ENCODE results near the gene PRTG. TPM values are rescaled to one million over a fixed set of nuclear protein-coding genes. Genes with fewer than 3 reads are reported as not detected.
"Not testable (repeated sequence)": the region's sequence is repeated elsewhere in the genome, so short reads cannot be mapped to it uniquely, and the experiment has no call there.

The PRTG gene
- total RNA-seq (2014; rRNA removed; shearing (Covaris generic)), result 11.3 and 16.4 TPM in 2 replicates
- 9.0 and 15.2 TPM in 2 replicates for polyA plus RNA-seq (2015; cell fraction: cytosol; rRNA removed)
- 7.5 and 16.9 TPM in 2 replicates for polyA plus RNA-seq (2015; cell fraction: nucleus; rRNA removed)

GRCh38 chr15:55742927-55743728 is at the start of gene PRTG:
PRTG (minus strand) TSS chr15:55743152; CDS start chr15:55742931, 221 bp downstream.
- in situ Hi-C loops (cut with HindIII; ENCODE audit: low pct_unique_long_range_greater_than_20kb, low sequenced_read_pairs), result no loop called here
- peak; percentile 72 for DNase-seq (ENCODE audit: low read depth, low spot score)

GRCh38 chr15:55791551-55792400 is 48.8 kb upstream of the PRTG start:
- in situ Hi-C loops (cut with HindIII; ENCODE audit: low pct_unique_long_range_greater_than_20kb, low sequenced_read_pairs), result no loop called here
- DNase-seq (ENCODE audit: low read depth, low spot score), result no peak

GRCh38 chr15:55789066-55789660 is 46.2 kb upstream of the PRTG start:
- peak; percentile 59 for DNase-seq (ENCODE audit: low read depth, low spot score)
- in situ Hi-C loops (cut with HindIII; ENCODE audit: low pct_unique_long_range_greater_than_20kb, low sequenced_read_pairs), result no loop called here

GRCh38 chr15:55786341-55786740 is 43.4 kb upstream of the PRTG start:
- in situ Hi-C loops (cut with HindIII; ENCODE audit: low pct_unique_long_range_greater_than_20kb, low sequenced_read_pairs), result no loop called here

GRCh38 chr15:55785593-55785992 is 42.6 kb upstream of the PRTG start:
- in situ Hi-C loops (cut with HindIII; ENCODE audit: low pct_unique_long_range_greater_than_20kb, low sequenced_read_pairs); DNase-seq (ENCODE audit: low read depth, low spot score): not testable (repeated sequence)

More at GRCh38 chr15:55786341-55786740, 43.4 kb upstream of the PRTG start:
- DNase-seq (ENCODE audit: low read depth, low spot score), result no peak

- no peak for DNase-seq (ENCODE audit: low read depth, low spot score)
- in situ Hi-C loops (cut with HindIII; ENCODE audit: low pct_unique_long_range_greater_than_20kb, low sequenced_read_pairs), result no loop called here
These were observed 41.3 kb upstream of the PRTG start for GRCh38 chr15:55784286-55784685.

- in situ Hi-C loops (cut with HindIII; ENCODE audit: low pct_unique_long_range_greater_than_20kb, low sequenced_read_pairs), result no loop called here
- no peak for DNase-seq (ENCODE audit: low read depth, low spot score)
These were observed 39.9 kb upstream of the PRTG start for GRCh38 chr15:55782901-55783300.

GRCh38 chr15:55780292-55780691 is 37.3 kb upstream of the PRTG start:
- DNase-seq (ENCODE audit: low read depth, low spot score), result no peak
- in situ Hi-C loops (cut with HindIII; ENCODE audit: low pct_unique_long_range_greater_than_20kb, low sequenced_read_pairs), result no loop called here

GRCh38 chr15:55778932-55779331 is 36.0 kb upstream of the PRTG start:
- in situ Hi-C loops (cut with HindIII; ENCODE audit: low pct_unique_long_range_greater_than_20kb, low sequenced_read_pairs), result no loop called here

GRCh38 chr15:55775316-55775715 is 32.4 kb upstream of the PRTG start:
- DNase-seq (ENCODE audit: low read depth, low spot score), result peak; percentile 90
- in situ Hi-C loops (cut with HindIII; ENCODE audit: low pct_unique_long_range_greater_than_20kb, low sequenced_read_pairs), result no loop called here

More at GRCh38 chr15:55778932-55779331, 36.0 kb upstream of the PRTG start:
- DNase-seq (ENCODE audit: low read depth, low spot score), result no peak

GRCh38 chr15:55774113-55774970 is 31.4 kb upstream of the PRTG start:
- peak; percentile 72 for DNase-seq (ENCODE audit: low read depth, low spot score)
- in situ Hi-C loops (cut with HindIII; ENCODE audit: low pct_unique_long_range_greater_than_20kb, low sequenced_read_pairs), result no loop called here

GRCh38 chr15:55770806-55771205 is 27.9 kb upstream of the PRTG start:
- DNase-seq (ENCODE audit: low read depth, low spot score), result no peak
- in situ Hi-C loops (cut with HindIII; ENCODE audit: low pct_unique_long_range_greater_than_20kb, low sequenced_read_pairs), result no loop called here

- peak; percentile 59 for DNase-seq (ENCODE audit: low read depth, low spot score)
- in situ Hi-C loops (cut with HindIII; ENCODE audit: low pct_unique_long_range_greater_than_20kb, low sequenced_read_pairs), result no loop called here
These were observed 27.3 kb upstream of the PRTG start for GRCh38 chr15:55770261-55770660.

- in situ Hi-C loops (cut with HindIII; ENCODE audit: low pct_unique_long_range_greater_than_20kb, low sequenced_read_pairs), result no loop called here
- DNase-seq (ENCODE audit: low read depth, low spot score), result no peak
These were observed 25.8 kb upstream of the PRTG start for GRCh38 chr15:55768670-55769185.

GRCh38 chr15:55766676-55767075 is 23.7 kb upstream of the PRTG start:
- in situ Hi-C loops (cut with HindIII; ENCODE audit: low pct_unique_long_range_greater_than_20kb, low sequenced_read_pairs), result no loop called here
- DNase-seq (ENCODE audit: low read depth, low spot score), result no peak

GRCh38 chr15:55764398-55764797 is 21.4 kb upstream of the PRTG start:
- DNase-seq (ENCODE audit: low read depth, low spot score), result no peak

GRCh38 chr15:55758580-55758986 is 15.6 kb upstream of the PRTG start:
- in situ Hi-C loops (cut with HindIII; ENCODE audit: low pct_unique_long_range_greater_than_20kb, low sequenced_read_pairs), result no loop called here
- DNase-seq (ENCODE audit: low read depth, low spot score), result no peak

More at GRCh38 chr15:55764398-55764797, 21.4 kb upstream of the PRTG start:
- in situ Hi-C loops (cut with HindIII; ENCODE audit: low pct_unique_long_range_greater_than_20kb, low sequenced_read_pairs), result no loop called here
